ENCODE data around the gene CREB5. TPM values are rescaled to one million over a fixed set of nuclear protein-coding genes. Genes with fewer than 3 reads are reported as not detected.
"Not testable (repeated sequence)": the region's sequence is repeated elsewhere in the genome, so short reads cannot be mapped to it uniquely, and the experiment has no call there.

The CREB5 gene
- total RNA-seq, 1 donor from 2014 or later: 10.3 TPM

GRCh38 chr7:28548416-28548815, 136.1 kb downstream of the CREB5 start:
- ATAC-seq: no peak
- no peak for TF ChIP-seq CTCF (IDR thresholded peaks at IDR 0.05)
- H3K9me3 ChIP-seq: peaks cover 7% of the 10 kb centered on the region
- no peaks in the 10 kb centered on the region for H3K4me1 ChIP-seq
- no peaks in the 10 kb centered on the region for H3K27me3 ChIP-seq (ENCODE audit: low read depth)
- H3K27ac ChIP-seq: no peak overlapping the region
- H3K4me3 ChIP-seq: no peak overlapping the region
- intact Hi-C loops (cut with DNase I): no loop called here
- no peaks in the 10 kb centered on the region for H3K36me3 ChIP-seq
- DNase-seq: no peak

- no peak overlapping the region for H3K4me3 ChIP-seq
- no peaks in the 10 kb centered on the region for H3K27me3 ChIP-seq (ENCODE audit: low read depth)
- peaks cover 7% of the 10 kb centered on the region for H3K9me3 ChIP-seq
- TF ChIP-seq CTCF (IDR thresholded peaks at IDR 0.05): no peak
- intact Hi-C loops (cut with DNase I): no loop called here
- H3K36me3 ChIP-seq: no peaks in the 10 kb centered on the region
- ATAC-seq (no peak), DNase-seq (no peak)
- H3K4me1 ChIP-seq: no peaks in the 10 kb centered on the region
- no peak overlapping the region for H3K27ac ChIP-seq
Measured at GRCh38 chr7:28549998-28550397, 137.7 kb downstream of the CREB5 start.

- H3K4me1 ChIP-seq: no peaks in the 10 kb centered on the region
- peaks cover 7% of the 10 kb centered on the region for H3K9me3 ChIP-seq
- H3K36me3 ChIP-seq: no peaks in the 10 kb centered on the region
- DNase-seq: no peak
- intact Hi-C loops (cut with DNase I): no loop called here
- TF ChIP-seq CTCF (IDR thresholded peaks at IDR 0.05): no peak
- no peak for ATAC-seq
- H3K4me3 ChIP-seq: no peak overlapping the region
- no peaks in the 10 kb centered on the region for H3K27me3 ChIP-seq (ENCODE audit: low read depth)
- no peak overlapping the region for H3K27ac ChIP-seq
Measured at GRCh38 chr7:28550580-28551186, 138.4 kb downstream of the CREB5 start.

- Histone ChIP-seq H3K4me3 (no peak overlapping the region), H3K27ac (no peak overlapping the region), H3K9me3 (peaks cover 7% of the 10 kb centered on the region), H3K4me1 (no peaks in the 10 kb centered on the region), H3K36me3 (no peaks in the 10 kb centered on the region), H3K27me3 (ENCODE audit: low read depth) (no peaks in the 10 kb centered on the region)
- intact Hi-C loops (cut with DNase I): no loop called here
- TF ChIP-seq CTCF (IDR thresholded peaks at IDR 0.05): no peak
- no peak for ATAC-seq
- no peak for DNase-seq
Measured at GRCh38 chr7:28551331-28551730, 139.0 kb downstream of the CREB5 start.

- H3K36me3 ChIP-seq; H3K4me1 ChIP-seq; H3K9me3 ChIP-seq; H3K27ac ChIP-seq; ATAC-seq; intact Hi-C loops (cut with DNase I); H3K27me3 ChIP-seq (ENCODE audit: low read depth); DNase-seq; H3K4me3 ChIP-seq: not testable (repeated sequence)
Measured at GRCh38 chr7:28551766-28552165, 139.4 kb downstream of the CREB5 start.

- intact Hi-C loops (cut with DNase I): no loop called here
- Histone ChIP-seq H3K4me3 (no peak overlapping the region), H3K4me1 (no peaks in the 10 kb centered on the region), H3K36me3 (no peaks in the 10 kb centered on the region), H3K27ac (no peak overlapping the region), H3K27me3 (ENCODE audit: low read depth) (no peaks in the 10 kb centered on the region), H3K9me3 (no peaks in the 10 kb centered on the region)
- ATAC-seq (no peak), DNase-seq (no peak)
- no peak for TF ChIP-seq CTCF (IDR thresholded peaks at IDR 0.05)
Measured at GRCh38 chr7:28554802-28555471, 142.6 kb downstream of the CREB5 start.

All from lower lobe of right lung (tissue), 2 donors.